Thoracic aorta (tissue), 2 donors: ENCODE measurements around the gene LRRC49. TPM values are rescaled to one million over a fixed set of nuclear protein-coding genes. Genes with fewer than 3 reads are reported as not detected.

ENCODE experiments used
- ATAC-seq: fragments of 150-250 bp; one replicate; pipeline ENCODE4 v1.8.0; 2017; ENCODE audit warnings: low read depth; ENCODE audit not compliant: insufficient number of reproducible peaks, low FRiP score
- DNase-seq: peaks from one replicate; pipeline ENCODE4 v3.0.0-alpha.2; 2020; ENCODE audit warnings: low spot score
- H3K27ac ChIP-seq, 2 donors: fragments of 200-600 bp; sonication (generic); 1 replicate in 1 of 2; 2 replicates in 1 of 2; pipeline ENCODE4 v1.5.1; 2016; ENCODE audit warnings: mild to moderate bottlenecking in 2 of 2, moderate library complexity in 2 of 2
- H3K27me3 ChIP-seq: fragments of 200-600 bp; sonication (generic); replicated peaks from 2 replicates; pipeline ENCODE4 v1.6.0; 2016; ENCODE audit warnings: mild to moderate bottlenecking; ENCODE audit not compliant: insufficient read depth
- H3K36me3 ChIP-seq: fragments of 200-600 bp; sonication (generic); one replicate; pipeline ENCODE4 v1.5.1; 2016
- H3K4me1 ChIP-seq, 2 donors: fragments of 200-600 bp; sonication (generic); 1 replicate in 1 of 2; 2 replicates in 1 of 2; pipeline versions ENCODE4 v1.5.1 to v1.6.0; 2016; ENCODE audit warnings: low read depth in 2 of 2, mild to moderate bottlenecking in 1 of 2; ENCODE audit not compliant: control insufficient read depth in 1 of 2
- H3K4me3 ChIP-seq: fragments of 200-600 bp; sonication (generic); 2 replicates; pipeline ENCODE4 v1.5.1; 2016; ENCODE audit warnings: mild to moderate bottlenecking
- H3K9me3 ChIP-seq: fragments of 200-600 bp; sonication (generic); 2 replicates; pipeline ENCODE4 v1.5.1; 2016
- total RNA-seq, 2 donors: library from RNA; depleted of rRNA; stranded (reverse); fragments of >200 nt; gene quantifications; one replicate each; pipeline versions ENCODE4 v1.1.0 to v1.2.3, GENCODE V29; 2016
- TF ChIP-seq, protein P1 (sequence below): fragments of 200-600 bp; sonication (generic); IDR thresholded peaks from one replicate; pipeline ENCODE4 v1.5.1; 2019; ENCODE audit warnings: antibody characterized with exemption

The LRRC49 gene
- total RNA-seq, 2 donors from 2014 or later: 8.9 to 9.4 TPM

DNA sequence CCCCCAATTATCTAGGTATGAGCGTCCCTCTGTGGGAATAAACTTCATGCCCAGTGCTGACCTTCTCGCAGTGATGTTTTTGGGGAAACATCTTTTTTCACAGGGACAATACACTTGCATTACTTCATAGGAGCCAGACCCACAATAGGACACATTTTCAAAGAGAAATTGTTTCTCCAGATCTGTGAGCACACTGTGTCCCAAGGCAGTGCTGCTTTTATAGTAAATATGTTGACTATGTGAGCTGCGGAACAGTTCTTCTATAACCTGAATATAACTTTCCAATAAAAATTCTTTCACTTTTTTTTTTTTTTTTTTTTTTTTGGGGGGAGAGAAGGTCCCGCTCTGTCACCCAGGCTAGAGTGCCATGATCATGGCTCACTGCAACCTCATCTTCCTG lies 205.3 kb downstream of the LRRC49 start:
- no peak for DNase-seq
- Histone ChIP-seq H3K27ac (no peak overlapping the region), H3K4me1 (peaks cover 0 to 19% of the 10 kb centered on the region in 2 donors), H3K27me3 (no peaks in the 10 kb centered on the region), H3K9me3 (no peaks in the 10 kb centered on the region), H3K4me3 (no peak overlapping the region), H3K36me3 (no peaks in the 10 kb centered on the region)
- TF ChIP-seq, protein P1, sequence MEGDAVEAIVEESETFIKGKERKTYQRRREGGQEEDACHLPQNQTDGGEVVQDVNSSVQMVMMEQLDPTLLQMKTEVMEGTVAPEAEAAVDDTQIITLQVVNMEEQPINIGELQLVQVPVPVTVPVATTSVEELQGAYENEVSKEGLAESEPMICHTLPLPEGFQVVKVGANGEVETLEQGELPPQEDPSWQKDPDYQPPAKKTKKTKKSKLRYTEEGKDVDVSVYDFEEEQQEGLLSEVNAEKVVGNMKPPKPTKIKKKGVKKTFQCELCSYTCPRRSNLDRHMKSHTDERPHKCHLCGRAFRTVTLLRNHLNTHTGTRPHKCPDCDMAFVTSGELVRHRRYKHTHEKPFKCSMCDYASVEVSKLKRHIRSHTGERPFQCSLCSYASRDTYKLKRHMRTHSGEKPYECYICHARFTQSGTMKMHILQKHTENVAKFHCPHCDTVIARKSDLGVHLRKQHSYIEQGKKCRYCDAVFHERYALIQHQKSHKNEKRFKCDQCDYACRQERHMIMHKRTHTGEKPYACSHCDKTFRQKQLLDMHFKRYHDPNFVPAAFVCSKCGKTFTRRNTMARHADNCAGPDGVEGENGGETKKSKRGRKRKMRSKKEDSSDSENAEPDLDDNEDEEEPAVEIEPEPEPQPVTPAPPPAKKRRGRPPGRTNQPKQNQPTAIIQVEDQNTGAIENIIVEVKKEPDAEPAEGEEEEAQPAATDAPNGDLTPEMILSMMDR: no peak
- no peak for ATAC-seq

DNA sequence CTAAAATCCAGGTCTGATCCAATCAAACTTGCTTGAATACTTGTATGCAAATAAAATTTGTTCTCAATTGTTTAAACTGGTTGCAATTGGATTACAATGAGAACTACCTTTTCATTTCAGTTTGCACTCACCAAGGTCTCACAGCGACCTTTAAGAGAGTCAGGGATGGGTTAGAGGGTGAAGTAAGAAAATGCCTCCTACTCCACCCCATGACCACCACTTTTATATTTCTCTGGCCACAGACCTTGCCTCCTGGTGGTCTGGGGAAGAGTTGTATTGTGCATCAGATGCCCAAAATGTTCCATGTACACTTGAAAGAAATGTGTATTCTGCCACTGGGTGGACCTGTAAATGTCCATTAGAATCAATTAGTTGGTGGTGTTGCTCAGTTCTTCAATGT lies 206.3 kb downstream of the LRRC49 start:
- Histone ChIP-seq H3K9me3 (no peaks in the 10 kb centered on the region), H3K4me3 (no peak overlapping the region), H3K27me3 (no peaks in the 10 kb centered on the region), H3K36me3 (no peaks in the 10 kb centered on the region), H3K27ac (no peak overlapping the region), H3K4me1 (peaks cover 0 to 8% of the 10 kb centered on the region in 2 donors)
- DNase-seq: no peak
- no peak for ATAC-seq
- TF ChIP-seq, protein P1: no peak

Other genes with a start within 250 kb of the LRRC49 start
- gene UACA, start 129.3 kb upstream of the LRRC49 start, total RNA-seq: 100 to 1,000 TPM; 107 to 118 TPM
- 10 to 100 TPM; 43.3 to 92.6 TPM for gene LARP6, start 38.7 kb upstream of the LRRC49 start, total RNA-seq
- 1 to 10 TPM in 1 of 2 donors, under 1 TPM in 1; 0.81 to 1.4 TPM for gene THAP10, start 393 bp upstream of the LRRC49 start, total RNA-seq
- gene THSD4, start 222.6 kb downstream of the LRRC49 start, total RNA-seq: 100 to 1,000 TPM in 1 of 2 donors, 10 to 100 TPM in 1; 71.2 to 150 TPM